ENCODE data around the gene KLHDC8A.

KLHDC8A gene

GRCh38 chr1:205315008-205315618 lies 41.6 kb downstream of the KLHDC8A start:
- no peak for TF ChIP-seq CTCF (IDR thresholded peaks at IDR 0.05; ENCODE audit: low read depth, low read length, missing control alignments)
- DNase-seq (ENCODE audit: extremely low read depth, low read depth): no peak

GRCh38 chr1:205313563-205314308 lies 43.0 kb downstream of the KLHDC8A start:
- TF ChIP-seq CTCF (IDR thresholded peaks at IDR 0.05; ENCODE audit: low read depth, low read length, missing control alignments): no peak
- DNase-seq (ENCODE audit: extremely low read depth, low read depth): no peak

More at GRCh38 chr1:205315008-205315618, 41.6 kb downstream of the KLHDC8A start:
- H3K4me3 ChIP-seq (replicated peaks; ENCODE audit: low read depth, low read length): no peak overlapping the region

GRCh38 chr1:205312866-205313562 lies 43.7 kb downstream of the KLHDC8A start:
- no peak for TF ChIP-seq CTCF (IDR thresholded peaks at IDR 0.05; ENCODE audit: low read depth, low read length, missing control alignments)
- H3K4me3 ChIP-seq (replicated peaks; ENCODE audit: low read depth, low read length): no peak overlapping the region
- DNase-seq (ENCODE audit: extremely low read depth, low read depth): no peak

More at GRCh38 chr1:205313563-205314308, 43.0 kb downstream of the KLHDC8A start:
- H3K4me3 ChIP-seq (replicated peaks; ENCODE audit: low read depth, low read length): no peak overlapping the region

GRCh38 chr1:205310976-205311704 lies 45.6 kb downstream of the KLHDC8A start:
- TF ChIP-seq CTCF (IDR thresholded peaks at IDR 0.05; ENCODE audit: low read depth, low read length, missing control alignments): no peak
- DNase-seq (ENCODE audit: extremely low read depth, low read depth): no peak
- no peak overlapping the region for H3K4me3 ChIP-seq (replicated peaks; ENCODE audit: low read depth, low read length)

GRCh38 chr1:205309741-205310140 lies 47.0 kb downstream of the KLHDC8A start:
- no peak for TF ChIP-seq CTCF (IDR thresholded peaks at IDR 0.05; ENCODE audit: low read depth, low read length, missing control alignments)
- DNase-seq (ENCODE audit: extremely low read depth, low read depth): no peak
- no peak overlapping the region for H3K4me3 ChIP-seq (replicated peaks; ENCODE audit: low read depth, low read length)

GRCh38 chr1:205306929-205307566 lies 49.7 kb downstream of the KLHDC8A start:
- DNase-seq (ENCODE audit: extremely low read depth, low read depth): no peak
- no peak for TF ChIP-seq CTCF (IDR thresholded peaks at IDR 0.05; ENCODE audit: low read depth, low read length, missing control alignments)
- H3K4me3 ChIP-seq (replicated peaks; ENCODE audit: low read depth, low read length): no peak overlapping the region
